Activated CD4-positive, alpha-beta T cell treated with anti-CD3 and anti-CD28 coated beads, Interleukin-2, amount 50 U/mL, for 48 hours (primary cell): Measurements from ENCODE around the gene ARSA.
A peak's percentile ranks its signal among the peaks of the same experiment; 100 is the strongest.
"Not testable (repeated sequence)": the region's sequence is repeated elsewhere in the genome, so short reads cannot be mapped to it uniquely, and the experiment has no call there.

Experiments used
- DNase-seq, 2 experiments: peaks; one replicate each; pipeline ENCODE4 v3.0.0-alpha.2; 2020

ARSA gene

GRCh38 chr22:50620593-50621355, 7.2 kb downstream of the ARSA start:
- DNase-seq: peak; percentile 57 to 67

GRCh38 chr22:50614296-50614695, 13.7 kb downstream of the ARSA start:
- DNase-seq: not testable (repeated sequence)

GRCh38 chr22:50613291-50613981, 14.5 kb downstream of the ARSA start:
- no peak for DNase-seq

GRCh38 chr22:50612528-50613221, 15.3 kb downstream of the ARSA start:
- no peak for DNase-seq

GRCh38 chr22:50612168-50612527, 15.8 kb downstream of the ARSA start:
- no peak for DNase-seq

GRCh38 chr22:50611341-50612060, 16.5 kb downstream of the ARSA start:
- no peak for DNase-seq

GRCh38 chr22:50610581-50610980, 17.4 kb downstream of the ARSA start:
- DNase-seq: no peak

GRCh38 chr22:50610041-50610451, 17.9 kb downstream of the ARSA start:
- no peak for DNase-seq

- no peak for DNase-seq
These were observed 18.4 kb downstream of the ARSA start for GRCh38 chr22:50609599-50609998.

GRCh38 chr22:50608996-50609395, 19.0 kb downstream of the ARSA start:
- DNase-seq: no peak

GRCh38 chr22:50608058-50608840, 19.7 kb downstream of the ARSA start:
- not testable (repeated sequence) for DNase-seq

- DNase-seq: no peak
These were observed 20.3 kb downstream of the ARSA start for GRCh38 chr22:50607659-50608020.

GRCh38 chr22:50606946-50607658, 20.9 kb downstream of the ARSA start:
- DNase-seq: no peak

GRCh38 chr22:50606165-50606945, 21.6 kb downstream of the ARSA start:
- no peak for DNase-seq

GRCh38 chr22:50605613-50606074, 22.3 kb downstream of the ARSA start:
- no peak for DNase-seq

- DNase-seq: no peak
These were observed 22.8 kb downstream of the ARSA start for GRCh38 chr22:50605002-50605612.

- DNase-seq: no peak
These were observed 23.5 kb downstream of the ARSA start for GRCh38 chr22:50604256-50605001.

GRCh38 chr22:50603511-50604255, 24.3 kb downstream of the ARSA start:
- no peak for DNase-seq

- DNase-seq: no peak
These were observed 25.6 kb downstream of the ARSA start for GRCh38 chr22:50602338-50602700.
